Mesendoderm (in vitro differentiated cells): ENCODE data around the gene SLC25A13.

Experiments
- DNase-seq: peaks from one replicate; pipeline ENCODE4 v3.0.0; 2013
- H2AK5ac ChIP-seq: 2 replicates; pipeline ENCODE4 v1.6.1; 2013; ENCODE audit warnings: low read length, inconsistent platforms
- H2BK120ac ChIP-seq: 2 replicates; pipeline ENCODE4 v1.6.1; 2013; ENCODE audit warnings: low read depth, mild to moderate bottlenecking, low read length, moderate library complexity, mixed read lengths
- H2BK15ac ChIP-seq: replicated peaks from 2 replicates; pipeline ENCODE4 v1.6.1; 2013; ENCODE audit warnings: low read depth, mild to moderate bottlenecking, moderate library complexity
- H2BK5ac ChIP-seq: 2 replicates; pipeline ENCODE4 v1.6.1; 2013; ENCODE audit warnings: low read length, inconsistent platforms
- H3K18ac ChIP-seq: 2 replicates; pipeline ENCODE4 v1.6.1; 2013; ENCODE audit warnings: mild to moderate bottlenecking, low read length, mixed read lengths
- H3K23ac ChIP-seq: one replicate; pipeline ENCODE4 v1.6.1; 2013; ENCODE audit warnings: low read length
- H3K27ac ChIP-seq: 2 replicates; pipeline ENCODE4 v1.5.1; 2013; ENCODE audit warnings: low read depth, mild to moderate bottlenecking, inconsistent platforms, low read length, moderate library complexity
- H3K27me3 ChIP-seq: 2 replicates; pipeline ENCODE4 v1.6.1; 2013; ENCODE audit warnings: low read length, control low read depth, mild to moderate bottlenecking, inconsistent platforms; ENCODE audit not compliant: insufficient read depth, poor library complexity
- H3K36me3 ChIP-seq: 2 replicates; pipeline ENCODE4 v1.6.1; 2013; ENCODE audit warnings: low read length, inconsistent platforms; ENCODE audit not compliant: control insufficient read depth, insufficient read depth
- H3K4ac ChIP-seq: one replicate; pipeline ENCODE4 v1.6.1; 2013; ENCODE audit warnings: low read depth, mild to moderate bottlenecking, low read length, moderate library complexity
- H3K4me1 ChIP-seq: 2 replicates; pipeline ENCODE4 v1.6.1; 2013; ENCODE audit warnings: low read depth, low read length, inconsistent platforms; ENCODE audit not compliant: control insufficient read depth
- H3K4me2 ChIP-seq: 2 replicates; pipeline ENCODE4 v1.6.1; 2013; ENCODE audit warnings: low read length
- H3K4me3 ChIP-seq: 2 replicates; pipeline ENCODE4 v1.5.1; 2013; ENCODE audit warnings: mild to moderate bottlenecking, low read length
- H3K56ac ChIP-seq: one replicate; pipeline ENCODE4 v1.6.1; 2013; ENCODE audit warnings: low read length
- H3K79me1 ChIP-seq: 2 replicates; pipeline ENCODE4 v1.6.1; 2013; ENCODE audit warnings: low read length, inconsistent platforms
- H3K79me2 ChIP-seq: 2 replicates; pipeline ENCODE4 v1.6.1; 2013; ENCODE audit warnings: mild to moderate bottlenecking, low read length; ENCODE audit not compliant: control insufficient read depth, insufficient read depth
- H3K9ac ChIP-seq: 2 replicates; pipeline ENCODE4 v1.6.1; 2013; ENCODE audit warnings: low read length, inconsistent platforms
- H4K5ac ChIP-seq: one replicate; pipeline ENCODE4 v1.6.1; 2013; ENCODE audit warnings: low read length
- H4K8ac ChIP-seq: one replicate; pipeline ENCODE4 v1.6.1; 2013; ENCODE audit warnings: low read depth, mild to moderate bottlenecking, control low read depth, low read length, moderate library complexity
- WGBS: extraction: QIAGEN DNeasy Blood & Tissue Kit; methylation state at CpG from one replicate; pipeline ENCODE4 v1.1.7; 2013; ENCODE audit warnings: low lambda C conversion rate, missing lambda C conversion rate; ENCODE audit not compliant: insufficient coverage; ENCODE audit errors: extremely low coverage; 5-methylcytosine and 5-hydroxymethylcytosine counted together

Gene SLC25A13

GRCh38 chr7:96205665-96206064 lies 116.2 kb downstream of the SLC25A13 start:
- Histone ChIP-seq H3K36me3 (no peaks in the 10 kb centered on the region), H3K9ac (no peak overlapping the region), H2BK15ac (no peak overlapping the region), H3K56ac (no peak overlapping the region), H3K4me3 (no peak overlapping the region), H2AK5ac (no peak overlapping the region), H4K5ac (no peak overlapping the region), H3K27ac (no peak overlapping the region), H3K27me3 (no peaks in the 10 kb centered on the region), H2BK5ac (no peak overlapping the region), H3K4ac (no peak overlapping the region), H3K4me1 (no peaks in the 10 kb centered on the region), H2BK120ac (no peak overlapping the region), H3K23ac (no peak overlapping the region), H3K4me2 (no peak overlapping the region), H3K18ac (no peak overlapping the region), H3K79me1 (peaks cover 2% of the 10 kb centered on the region), H4K8ac (no peak overlapping the region), H3K79me2 (no peaks in the 10 kb centered on the region)
- no peak for DNase-seq
- WGBS = no CpG with 5 or more reads among the region's 2 CpGs

GRCh38 chr7:96204601-96205000 lies 117.3 kb downstream of the SLC25A13 start:
- H3K18ac ChIP-seq = no peak overlapping the region
- H3K9ac ChIP-seq = no peak overlapping the region
- H3K4me2 ChIP-seq = no peak overlapping the region
- no peaks in the 10 kb centered on the region for H3K79me2 ChIP-seq
- H4K8ac ChIP-seq = no peak overlapping the region
- H2BK15ac ChIP-seq = no peak overlapping the region
- H3K27me3 ChIP-seq = no peaks in the 10 kb centered on the region
- no peak overlapping the region for H2BK5ac ChIP-seq
- H3K4me3 ChIP-seq = no peak overlapping the region
- no peak overlapping the region for H2AK5ac ChIP-seq
- H4K5ac ChIP-seq = no peak overlapping the region
- no peak for DNase-seq
- no CpG with 5 or more reads among the region's 3 CpGs for WGBS
- H3K79me1 ChIP-seq = peaks cover 2% of the 10 kb centered on the region
- no peaks in the 10 kb centered on the region for H3K4me1 ChIP-seq
- no peak overlapping the region for H2BK120ac ChIP-seq
- no peak overlapping the region for H3K4ac ChIP-seq
- H3K36me3 ChIP-seq = no peaks in the 10 kb centered on the region
- no peak overlapping the region for H3K23ac ChIP-seq
- H3K56ac ChIP-seq = no peak overlapping the region
- no peak overlapping the region for H3K27ac ChIP-seq

GRCh38 chr7:96203786-96204185 lies 118.1 kb downstream of the SLC25A13 start:
- Histone ChIP-seq H3K18ac (no peak overlapping the region), H2BK15ac (no peak overlapping the region), H3K4me1 (no peaks in the 10 kb centered on the region), H3K79me1 (peaks cover 4% of the 10 kb centered on the region), H2BK5ac (no peak overlapping the region), H4K8ac (no peak overlapping the region), H3K4me2 (no peak overlapping the region), H2AK5ac (no peak overlapping the region), H3K4ac (no peak overlapping the region), H3K79me2 (no peaks in the 10 kb centered on the region), H3K23ac (no peak overlapping the region), H4K5ac (no peak overlapping the region), H3K27ac (no peak overlapping the region), H3K4me3 (no peak overlapping the region), H2BK120ac (no peak overlapping the region), H3K36me3 (no peaks in the 10 kb centered on the region), H3K27me3 (no peaks in the 10 kb centered on the region), H3K56ac (no peak overlapping the region), H3K9ac (no peak overlapping the region)
- WGBS = no CpG with 5 or more reads among the region's 3 CpGs
- DNase-seq = no peak

- Histone ChIP-seq H3K4ac (no peak overlapping the region), H3K4me2 (no peak overlapping the region), H2AK5ac (no peak overlapping the region), H3K9ac (no peak overlapping the region), H3K79me2 (no peaks in the 10 kb centered on the region), H2BK5ac (no peak overlapping the region), H3K36me3 (no peaks in the 10 kb centered on the region), H3K79me1 (peaks cover 4% of the 10 kb centered on the region), H4K5ac (no peak overlapping the region), H3K18ac (no peak overlapping the region), H3K4me1 (peaks cover 3% of the 10 kb centered on the region), H3K27ac (no peak overlapping the region), H2BK15ac (no peak overlapping the region), H4K8ac (no peak overlapping the region), H3K4me3 (no peak overlapping the region), H3K56ac (no peak overlapping the region), H2BK120ac (no peak overlapping the region), H3K23ac (no peak overlapping the region), H3K27me3 (no peaks in the 10 kb centered on the region)
- WGBS = no CpG with 5 or more reads among the region's 2 CpGs
- no peak for DNase-seq
These were observed 119.8 kb downstream of the SLC25A13 start for GRCh38 chr7:96202102-96202501.

- Histone ChIP-seq H3K4ac (no peak overlapping the region), H3K4me2 (no peak overlapping the region), H3K18ac (no peak overlapping the region), H3K27ac (no peak overlapping the region), H2BK120ac (no peak overlapping the region), H2BK15ac (no peak overlapping the region), H3K9ac (no peak overlapping the region), H2AK5ac (no peak overlapping the region), H3K36me3 (no peaks in the 10 kb centered on the region), H3K27me3 (no peaks in the 10 kb centered on the region), H3K23ac (no peak overlapping the region), H3K4me1 (peaks cover 3% of the 10 kb centered on the region), H3K56ac (no peak overlapping the region), H3K4me3 (no peak overlapping the region), H2BK5ac (no peak overlapping the region), H4K5ac (no peak overlapping the region), H3K79me2 (no peaks in the 10 kb centered on the region), H3K79me1 (peaks cover 4% of the 10 kb centered on the region), H4K8ac (no peak overlapping the region)
- no peak for DNase-seq
- WGBS = no CpG with 5 or more reads among the region's 1 CpG
These were observed 121.2 kb downstream of the SLC25A13 start for GRCh38 chr7:96200740-96201139.

GRCh38 chr7:96199421-96199820 lies 122.5 kb downstream of the SLC25A13 start:
- Histone ChIP-seq H3K79me2 (no peaks in the 10 kb centered on the region), H3K27me3 (no peaks in the 10 kb centered on the region), H3K18ac (no peak overlapping the region), H3K4me2 (no peak overlapping the region), H3K79me1 (peaks cover 4% of the 10 kb centered on the region), H3K36me3 (no peaks in the 10 kb centered on the region), H2BK15ac (no peak overlapping the region), H2AK5ac (no peak overlapping the region), H3K4me1 (peaks cover 3% of the 10 kb centered on the region), H4K8ac (no peak overlapping the region), H3K56ac (no peak overlapping the region), H3K23ac (no peak overlapping the region), H4K5ac (no peak overlapping the region), H3K4me3 (no peak overlapping the region), H2BK120ac (no peak overlapping the region), H3K27ac (no peak overlapping the region), H3K9ac (no peak overlapping the region), H2BK5ac (no peak overlapping the region), H3K4ac (no peak overlapping the region)
- WGBS = no CpG with 5 or more reads among the region's 1 CpG
- DNase-seq = no peak
